HCT116 (cell line): Measurements from ENCODE around the gene GRK1. TPM values are rescaled to one million over a fixed set of nuclear protein-coding genes. Genes with fewer than 3 reads are reported as not detected.

Source experiments
- ATAC-seq: fragments of 200-7000 bp; cut with Tn5 transposase; 2 replicates; pipeline ENCODE4 v1.9.1; 2020; ENCODE audit warnings: mild to moderate bottlenecking, moderate library complexity
- BruUV-seq: library from RNA; stranded (reverse); fragments of 400-500 nt; replicated peaks from 2 replicates; lab custom pipeline; 2021; lab: Mats Ljungman, UMichigan
- CTCF ChIA-PET: fragments of 300-600 bp; sonication (Branson Sonifier 250); formaldehyde crosslinking; loops from one replicate; lab custom pipeline; 2021; ENCODE audit warnings: antibody characterized with exemption; lab: Charles Lee
- POLR2A ChIA-PET: fragments of 300-600, 350-600 bp; sonication (Branson Sonifier 250); formaldehyde crosslinking; loops from one replicate; lab custom pipeline; 2021; ENCODE audit warnings: antibody characterized with exemption; lab: Charles Lee
- RAD21 ChIA-PET, 2 experiments: fragments of 300-600 bp; sonication (Branson Sonifier 250); formaldehyde crosslinking; loops; one replicate each; lab custom pipeline; 2023; ENCODE audit warnings: low total read pairs in 2 of 2; ENCODE audit not compliant: uncharacterized antibody in 2 of 2, unreplicated experiment in 2 of 2, low non-redundant PET in 1 of 2; lab: Charles Lee
- DNase-seq: peaks from one replicate; pipeline ENCODE4 v3.0.0-alpha.2; 2010; ENCODE audit warnings: low read depth, low spot score
- H2AFZ ChIP-seq: fragments of 200-600 bp; shearing (Covaris generic), sonication (generic); 2 replicates; pipeline ENCODE4 v1.6.1; 2017; ENCODE audit warnings: low read depth, mixed run types, mixed read lengths, antibody characterized with exemption, low read length; ENCODE audit not compliant: poor library complexity, severe bottlenecking
- H3K27ac ChIP-seq: 2 replicates; pipeline ENCODE4 v1.5.1; 2012; ENCODE audit warnings: low read depth, low read length
- H3K27me3 ChIP-seq: fragments of 200-600 bp; sonication (generic); 2 replicates; pipeline ENCODE4 v1.6.1; 2016; ENCODE audit warnings: mixed run types, low read length, mixed read lengths; ENCODE audit not compliant: insufficient read depth
- H3K36me3 ChIP-seq, 2 experiments: fragments of 200-500 bp in 1 of 2; fragments of 200-600 bp in 1 of 2; sonication (Bioruptor generic) in 1 of 2; sonication (generic) in 1 of 2; 2 replicates each; pipeline versions ENCODE4 v1.5.1 to v1.6.1; 2014 to 2016; ENCODE audit warnings: low read length in 2 of 2, inconsistent platforms in 1 of 2, mixed read lengths in 1 of 2, mixed run types in 1 of 2; ENCODE audit not compliant: insufficient read depth in 2 of 2, control insufficient read depth in 1 of 2
- H3K4me1 ChIP-seq, 2 experiments: fragments of 200-600 bp in 1 of 2; sonication (generic) in 1 of 2; 2 replicates each; pipeline versions ENCODE4 v1.5.1 to v1.6.1; 2012 to 2017; ENCODE audit warnings: low read length in 2 of 2, inconsistent platforms in 1 of 2, mild to moderate bottlenecking in 1 of 2, mixed read lengths in 1 of 2, mixed run types in 1 of 2, moderate library complexity in 1 of 2; ENCODE audit not compliant: insufficient read depth in 2 of 2, control insufficient read depth in 1 of 2
- H3K4me2 ChIP-seq: fragments of 200-600 bp; sonication (generic); 2 replicates; pipeline ENCODE4 v1.6.1; 2017; ENCODE audit warnings: mixed run types, low read length, mixed read lengths
- H3K4me3 ChIP-seq, 2 experiments: fragments of 200-600 bp in 1 of 2; sonication (generic) in 1 of 2; replicated peaks in 1 of 2; 2 replicates each; pipeline ENCODE4 v1.5.1; 2011 to 2016; ENCODE audit warnings: low read length in 2 of 2, control low read depth in 1 of 2, low read depth in 1 of 2, mild to moderate bottlenecking in 1 of 2, mixed read lengths in 1 of 2, mixed run types in 1 of 2
- H3K79me2 ChIP-seq: fragments of 200-600 bp; sonication (generic); 2 replicates; pipeline ENCODE4 v1.6.1; 2017; ENCODE audit warnings: mild to moderate bottlenecking, mixed run types, low read length, moderate library complexity, mixed read lengths; ENCODE audit not compliant: insufficient read depth
- H3K9ac ChIP-seq: fragments of 200-600 bp; sonication (generic); 2 replicates; pipeline ENCODE4 v1.6.1; 2016; ENCODE audit warnings: low read length, mixed read lengths
- H3K9me2 ChIP-seq: fragments of 200-600 bp; sonication (generic), shearing (Covaris generic); 2 replicates; pipeline ENCODE4 v1.6.1; 2017; ENCODE audit warnings: mixed run types, mild to moderate bottlenecking, moderate library complexity; ENCODE audit not compliant: insufficient read depth
- H3K9me3 ChIP-seq, 2 experiments: fragments of 200-500 bp in 1 of 2; fragments of 200-600 bp in 1 of 2; sonication (Bioruptor generic) in 1 of 2; sonication (generic) in 1 of 2; 2 replicates each; pipeline ENCODE4 v1.6.1; 2014 to 2017; ENCODE audit warnings: low read length in 2 of 2, mixed read lengths in 2 of 2, inconsistent platforms in 1 of 2, low read depth in 1 of 2, mild to moderate bottlenecking in 1 of 2, mixed run types in 1 of 2, moderate library complexity in 1 of 2; ENCODE audit not compliant: control insufficient read depth in 1 of 2, insufficient read depth in 1 of 2
- H4K20me1 ChIP-seq: fragments of 200-600 bp; sonication (generic), shearing (Covaris generic); 2 replicates; pipeline ENCODE4 v1.6.1; 2017; ENCODE audit warnings: mixed run types, mild to moderate bottlenecking, moderate library complexity; ENCODE audit not compliant: insufficient read depth
- ATF3 ChIP-seq: IDR thresholded peaks from 2 replicates; pipeline ENCODE4 v1.6.1; 2012
- CEBPB ChIP-seq: IDR thresholded peaks from 2 replicates; pipeline ENCODE4 v1.6.1; 2012; ENCODE audit warnings: low read depth
- EGR1 ChIP-seq: IDR thresholded peaks from 2 replicates; pipeline ENCODE4 v1.6.1; 2012; ENCODE audit warnings: low read depth
- ELF1 ChIP-seq: IDR thresholded peaks from 2 replicates; pipeline ENCODE4 v1.6.1; 2012; ENCODE audit warnings: low read depth, borderline replicate concordance
- EZH2 ChIP-seq: fragments of 200-600 bp; sonication (generic); IDR thresholded peaks from 2 replicates; pipeline ENCODE4 v1.6.1; 2017; ENCODE audit warnings: antibody characterized with exemption, mixed run types
- FOSL1 ChIP-seq: IDR thresholded peaks from 2 replicates; pipeline ENCODE4 v1.6.1; 2012; ENCODE audit warnings: low read depth
- JUND ChIP-seq: IDR thresholded peaks from 2 replicates; pipeline ENCODE4 v1.6.1; 2012
- POLR2A ChIP-seq: IDR thresholded peaks from 2 replicates; pipeline ENCODE4 v1.7.0; 2011; ENCODE audit warnings: borderline replicate concordance; ENCODE audit not compliant: insufficient read depth, insufficient read length; ENCODE audit errors: extremely low read depth
- POLR2AphosphoS5 ChIP-seq: IDR thresholded peaks from 2 replicates; pipeline ENCODE4 v1.6.1; 2011; ENCODE audit warnings: mild to moderate bottlenecking, low read depth, low read length, moderate library complexity
- RAD21 ChIP-seq: IDR thresholded peaks from 2 replicates; pipeline ENCODE4 v1.6.1; 2012; ENCODE audit warnings: low read depth, mild to moderate bottlenecking
- REST ChIP-seq: IDR thresholded peaks from 2 replicates; pipeline ENCODE4 v1.6.1; 2012; ENCODE audit warnings: low read depth
- SP1 ChIP-seq: IDR thresholded peaks from 2 replicates; pipeline ENCODE4 v1.6.1; 2012; ENCODE audit warnings: low read depth
- YY1 ChIP-seq: IDR thresholded peaks from 2 replicates; pipeline ENCODE4 v1.6.1; 2011; ENCODE audit warnings: low read length, low read depth, moderate library complexity, mild to moderate bottlenecking; ENCODE audit not compliant: insufficient replicate concordance; ENCODE audit errors: extremely low read depth
- ZBTB33 ChIP-seq: IDR thresholded peaks from 2 replicates; pipeline ENCODE4 v1.6.1; 2011; ENCODE audit warnings: mild to moderate bottlenecking, low read length, moderate library complexity; ENCODE audit not compliant: insufficient replicate concordance; ENCODE audit errors: extremely low read depth
- ZNF274 ChIP-seq: fragments of 200-500 bp; sonication (Bioruptor generic); IDR thresholded peaks from 2 replicates; pipeline ENCODE4 v1.6.1; 2014; ENCODE audit warnings: mild to moderate bottlenecking, low read depth, low read length, inconsistent platforms
- intact Hi-C: fragments of 100-400 bp; cut with micrococcal nuclease; formaldehyde crosslinking; loops from 2 replicates; pipeline ENCODE4 v1.10.0; 2022
- total RNA-seq: library from RNA; stranded (reverse); gene quantifications from one replicate; pipeline ENCODE4 v1.2.1, GENCODE V29; 2021; ENCODE audit not compliant: unreplicated experiment

Gene GRK1
- total RNA-seq, 1 experiment from 2014 or later = not detected

GRCh38 chr13:113666329-113666670 is 719 bp upstream of the GRK1 start:
- no peaks in the 10 kb centered on the region for H3K9me2 ChIP-seq
- H3K4me1 ChIP-seq = no peaks in the 10 kb centered on the region
- no peak overlapping the region for H3K4me3 ChIP-seq
- no peak overlapping the region for H2AFZ ChIP-seq
- no peaks in the 10 kb centered on the region for H3K79me2 ChIP-seq
- no peak for ATAC-seq
- no peak for TF ChIP-seq EGR1
- no peak for TF ChIP-seq EZH2
- TF ChIP-seq YY1 = no peak
- TF ChIP-seq ATF3 = no peak
- no peak for TF ChIP-seq FOSL1
- no peak for TF ChIP-seq ZBTB33
- TF ChIP-seq ZNF274 = no peak
- no peak for TF ChIP-seq SP1
- TF ChIP-seq REST = no peak
- TF ChIP-seq RAD21 = no peak
- TF ChIP-seq POLR2AphosphoS5 = no peak
- no peak for TF ChIP-seq CEBPB
- no peak for TF ChIP-seq POLR2A
- TF ChIP-seq ELF1 = no peak
- TF ChIP-seq JUND = no peak
- no peaks in the 10 kb centered on the region for H3K36me3 ChIP-seq
- H3K9me3 ChIP-seq = no peaks in the 10 kb centered on the region
- H4K20me1 ChIP-seq = no peaks in the 10 kb centered on the region
- no peak overlapping the region for H3K4me2 ChIP-seq
- ChIA-PET RAD21 (no interaction called here), POLR2A (no interaction called here), CTCF (no interaction called here)
- intact Hi-C loops = no loop called here
- DNase-seq = no peak
- no peak overlapping the region for H3K27ac ChIP-seq
- no peaks in the 10 kb centered on the region for H3K27me3 ChIP-seq
- H3K9ac ChIP-seq = no peak overlapping the region
- no TSS peak for BruUV-seq
